Body of pancreas (tissue), 4 donors: ENCODE results near the gene DHX34. TPM values are rescaled to one million over a fixed set of nuclear protein-coding genes. Genes with fewer than 3 reads are reported as not detected.

Experiments used
- ATAC-seq: fragments of 150-250 bp; one replicate; pipeline ENCODE4 v1.9.1; 2016
- DNase-seq, 4 donors: peaks; one replicate each; pipeline ENCODE4 v3.0.0-alpha.2; 2019
- H3K27ac ChIP-seq, 4 donors: fragments of 200-600 bp; sonication (generic); 1 replicate in 3 of 4; 2 replicates in 1 of 4; pipeline versions ENCODE4 v1.5.1 to v1.6.1; 2016 to 2019; ENCODE audit warnings: mild to moderate bottlenecking in 1 of 4, mixed read lengths in 1 of 4, moderate library complexity in 1 of 4
- H3K27me3 ChIP-seq, 2 donors: fragments of 200-600 bp; sonication (generic); one replicate each; pipeline ENCODE4 v1.6.0; 2016; ENCODE audit warnings: mild to moderate bottlenecking in 1 of 2
- H3K36me3 ChIP-seq, 2 donors: fragments of 200-600 bp; sonication (generic); replicated peaks in 1 of 2; 2 replicates each; pipeline ENCODE4 v1.5.1; 2016; ENCODE audit warnings: low read depth in 2 of 2; ENCODE audit not compliant: insufficient read depth in 1 of 2
- H3K4me1 ChIP-seq: fragments of 200-600 bp; sonication (generic); one replicate; pipeline ENCODE4 v1.6.0; 2016
- H3K4me3 ChIP-seq, 2 donors: fragments of 200-600 bp; sonication (generic); 1 replicate in 1 of 2; 2 replicates in 1 of 2; pipeline ENCODE4 v1.5.1; 2016 to 2019
- H3K9me3 ChIP-seq, 3 donors: fragments of 200-600 bp; sonication (generic); 1 replicate in 2 of 3; 2 replicates in 1 of 3; pipeline ENCODE4 v1.5.1; 2016
- POLR2A ChIP-seq, 3 donors: fragments of 450-650 bp; IDR thresholded peaks; one replicate each; pipeline ENCODE4 v1.6.1; 2016; ENCODE audit warnings: antibody characterized with exemption in 3 of 3, mild to moderate bottlenecking in 2 of 3
- WGBS, 2 donors: methylation state at CpG; one replicate each; pipeline ENCODE4 v1.1.5; 2017; 5-methylcytosine and 5-hydroxymethylcytosine counted together
- intact Hi-C: fragments of 100-400 bp; cut with DNase I; formaldehyde crosslinking; loops from one replicate; pipeline ENCODE4 v1.15.1; 2023
- total RNA-seq, 2 donors: library from RNA; depleted of rRNA; stranded (reverse); fragments of >200 nt; gene quantifications; one replicate each; pipeline ENCODE4 v1.1.0, GENCODE V29; 2016
- TF ChIP-seq, protein P1 (sequence below), 7 experiments: fragments of 450-650 bp in 4 of 7; fragments of 200-600 bp in 3 of 7; sonication (generic) in 3 of 7; IDR thresholded peaks; one replicate each; pipeline ENCODE4 v1.5.1; 2016 to 2019; ENCODE audit warnings: antibody characterized with exemption in 7 of 7

The DHX34 gene
- total RNA-seq, 2 donors from 2014 or later: 16.1 to 50.4 TPM

- Histone ChIP-seq H3K36me3 (no peaks in the 10 kb centered on the region), H3K9me3 (no peaks in the 10 kb centered on the region), H3K27ac (peak overlapping the region in 2 of 4 donors; percentile 30 to 64), H3K27me3 (no peaks in the 10 kb centered on the region), H3K4me3 (no peak overlapping the region), H3K4me1 (peaks cover 13% of the 10 kb centered on the region)
- ATAC-seq (peak; percentile 98), DNase-seq (peak; percentile 76 to 90 (median 87))
- 2 to 3% methylated on average over 14 of the region's 14 CpGs for WGBS, 2 donors
- TF ChIP-seq, protein P1, sequence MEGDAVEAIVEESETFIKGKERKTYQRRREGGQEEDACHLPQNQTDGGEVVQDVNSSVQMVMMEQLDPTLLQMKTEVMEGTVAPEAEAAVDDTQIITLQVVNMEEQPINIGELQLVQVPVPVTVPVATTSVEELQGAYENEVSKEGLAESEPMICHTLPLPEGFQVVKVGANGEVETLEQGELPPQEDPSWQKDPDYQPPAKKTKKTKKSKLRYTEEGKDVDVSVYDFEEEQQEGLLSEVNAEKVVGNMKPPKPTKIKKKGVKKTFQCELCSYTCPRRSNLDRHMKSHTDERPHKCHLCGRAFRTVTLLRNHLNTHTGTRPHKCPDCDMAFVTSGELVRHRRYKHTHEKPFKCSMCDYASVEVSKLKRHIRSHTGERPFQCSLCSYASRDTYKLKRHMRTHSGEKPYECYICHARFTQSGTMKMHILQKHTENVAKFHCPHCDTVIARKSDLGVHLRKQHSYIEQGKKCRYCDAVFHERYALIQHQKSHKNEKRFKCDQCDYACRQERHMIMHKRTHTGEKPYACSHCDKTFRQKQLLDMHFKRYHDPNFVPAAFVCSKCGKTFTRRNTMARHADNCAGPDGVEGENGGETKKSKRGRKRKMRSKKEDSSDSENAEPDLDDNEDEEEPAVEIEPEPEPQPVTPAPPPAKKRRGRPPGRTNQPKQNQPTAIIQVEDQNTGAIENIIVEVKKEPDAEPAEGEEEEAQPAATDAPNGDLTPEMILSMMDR (IDR thresholded peaks at IDR 0.05): peak; percentile 72 to 97 (median 84)
- no peak for TF ChIP-seq POLR2A (IDR thresholded peaks at IDR 0.05)
- intact Hi-C loops: no loop called here
These were observed 43.8 kb upstream of the DHX34 start for GRCh38 chr19:47305309-47305751.

GRCh38 chr19:47306303-47306702 lies 42.8 kb upstream of the DHX34 start:
- Histone ChIP-seq H3K4me1 (peaks cover 13% of the 10 kb centered on the region), H3K9me3 (no peaks in the 10 kb centered on the region), H3K36me3 (no peaks in the 10 kb centered on the region), H3K4me3 (no peak overlapping the region), H3K27ac (no peak overlapping the region), H3K27me3 (no peaks in the 10 kb centered on the region)
- 83 to 93% methylated on average over 3 of the region's 3 CpGs for WGBS, 2 donors
- intact Hi-C loops: no loop called here
- ATAC-seq (no peak), DNase-seq (no peak)
- no peak for TF ChIP-seq POLR2A (IDR thresholded peaks at IDR 0.05)
- TF ChIP-seq, protein P1 (IDR thresholded peaks at IDR 0.05): no peak

- TF ChIP-seq POLR2A (IDR thresholded peaks at IDR 0.05): no peak
- TF ChIP-seq, protein P1 (IDR thresholded peaks at IDR 0.05): no peak
- Histone ChIP-seq H3K27me3 (no peaks in the 10 kb centered on the region), H3K4me3 (no peak overlapping the region), H3K4me1 (peaks cover 13% of the 10 kb centered on the region), H3K27ac (no peak overlapping the region), H3K36me3 (no peaks in the 10 kb centered on the region), H3K9me3 (no peaks in the 10 kb centered on the region)
- intact Hi-C loops: no loop called here
- WGBS, 2 donors: 63 to 74% methylated on average over 7 to 8 of the region's 8 CpGs
- no peak for ATAC-seq
- no peak for DNase-seq
These were observed 40.1 kb upstream of the DHX34 start for GRCh38 chr19:47309038-47309437.

GRCh38 chr19:47309608-47310007 lies 39.5 kb upstream of the DHX34 start, which contains the start of gene C5AR1:
C5AR1 (plus strand) TSS chr19:47309861; CDS start chr19:47309896, 35 bp downstream.
- DNase-seq (peak in 1 of 4 donors; percentile 62), ATAC-seq (no peak)
- Histone ChIP-seq H3K36me3 (no peaks in the 10 kb centered on the region), H3K27me3 (no peaks in the 10 kb centered on the region), H3K4me1 (peaks cover 13% of the 10 kb centered on the region), H3K4me3 (no peak within 1 kb of the TSS), H3K9me3 (no peaks in the 10 kb centered on the region), H3K27ac (peak within 1 kb of the TSS in 1 of 4 donors; percentile 50)
- 36 to 45% methylated on average over 10 to 12 of the region's 12 CpGs for WGBS, 2 donors
- peak in 2 of 3 donors; percentile 39 to 74 for TF ChIP-seq POLR2A (IDR thresholded peaks at IDR 0.05)
- TF ChIP-seq, protein P1 (IDR thresholded peaks at IDR 0.05): no peak
- intact Hi-C loops: no loop called here

GRCh38 chr19:47310323-47310722 lies 38.8 kb upstream of the DHX34 start:
- no peak overlapping the region for H3K4me3 ChIP-seq
- H3K9me3 ChIP-seq: no peaks in the 10 kb centered on the region
- WGBS, 2 donors: 68 to 86% methylated on average over 2 of the region's 2 CpGs
- intact Hi-C loops: no loop called here
- DNase-seq (no peak), ATAC-seq (no peak)
- H3K27me3 ChIP-seq: no peaks in the 10 kb centered on the region
- peak overlapping the region in 1 of 4 donors; percentile 50 for H3K27ac ChIP-seq
- H3K36me3 ChIP-seq: no peaks in the 10 kb centered on the region
- TF ChIP-seq POLR2A (IDR thresholded peaks at IDR 0.05): no peak
- TF ChIP-seq, protein P1 (IDR thresholded peaks at IDR 0.05): no peak
- H3K4me1 ChIP-seq: peaks cover 10% of the 10 kb centered on the region
